ENCODE data around the gene SLC24A4. TPM values are rescaled to one million over a fixed set of nuclear protein-coding genes. Genes with fewer than 3 reads are reported as not detected.

Gene SLC24A4
- total RNA-seq, 1 donor from 2014 or later, result not detected

DNA sequence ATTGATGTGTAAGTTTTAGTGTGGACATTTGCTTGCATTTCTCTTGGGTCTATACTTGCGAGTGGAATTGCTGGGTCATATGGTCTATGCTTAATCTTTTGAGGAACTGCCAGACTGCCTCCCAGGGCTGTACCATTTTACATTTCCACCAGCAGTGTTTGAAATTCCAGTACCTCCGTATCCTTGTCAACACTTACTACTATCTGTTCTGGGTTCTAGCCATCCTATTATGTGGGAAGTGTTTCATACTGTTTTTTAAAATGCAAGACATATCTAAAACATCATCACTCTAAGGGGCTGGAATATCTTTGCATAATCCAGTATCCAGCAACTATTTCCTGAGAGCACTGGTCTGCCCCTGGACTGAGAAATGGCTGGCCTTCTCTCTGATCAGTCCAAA, 110.4 kb downstream of the SLC24A4 start:
- H3K27ac Mint-ChIP-seq, result no peak overlapping the region
- intact Hi-C loops (cut with micrococcal nuclease), result no loop called here
- peaks cover 2% of the 10 kb centered on the region for H3K4me1 Mint-ChIP-seq
- no peak overlapping the region for H3K4me3 Mint-ChIP-seq
- no peak for DNase-seq
- peaks cover 4% of the 10 kb centered on the region for H3K27me3 Mint-ChIP-seq
- H3K9me3 Mint-ChIP-seq, result no peaks in the 10 kb centered on the region
- no peaks in the 10 kb centered on the region for H3K36me3 Mint-ChIP-seq (ENCODE audit: low read depth)

GRCh38 chr14:92435154-92435553, 112.2 kb downstream of the SLC24A4 start:
- H3K36me3 Mint-ChIP-seq (ENCODE audit: low read depth), result no peaks in the 10 kb centered on the region
- H3K4me1 Mint-ChIP-seq, result peaks cover 2% of the 10 kb centered on the region
- no peak for DNase-seq
- intact Hi-C loops (cut with micrococcal nuclease), result no loop called here
- no peak overlapping the region for H3K27ac Mint-ChIP-seq
- H3K27me3 Mint-ChIP-seq, result peaks cover 2% of the 10 kb centered on the region
- no peak overlapping the region for H3K4me3 Mint-ChIP-seq
- no peaks in the 10 kb centered on the region for H3K9me3 Mint-ChIP-seq

DNA sequence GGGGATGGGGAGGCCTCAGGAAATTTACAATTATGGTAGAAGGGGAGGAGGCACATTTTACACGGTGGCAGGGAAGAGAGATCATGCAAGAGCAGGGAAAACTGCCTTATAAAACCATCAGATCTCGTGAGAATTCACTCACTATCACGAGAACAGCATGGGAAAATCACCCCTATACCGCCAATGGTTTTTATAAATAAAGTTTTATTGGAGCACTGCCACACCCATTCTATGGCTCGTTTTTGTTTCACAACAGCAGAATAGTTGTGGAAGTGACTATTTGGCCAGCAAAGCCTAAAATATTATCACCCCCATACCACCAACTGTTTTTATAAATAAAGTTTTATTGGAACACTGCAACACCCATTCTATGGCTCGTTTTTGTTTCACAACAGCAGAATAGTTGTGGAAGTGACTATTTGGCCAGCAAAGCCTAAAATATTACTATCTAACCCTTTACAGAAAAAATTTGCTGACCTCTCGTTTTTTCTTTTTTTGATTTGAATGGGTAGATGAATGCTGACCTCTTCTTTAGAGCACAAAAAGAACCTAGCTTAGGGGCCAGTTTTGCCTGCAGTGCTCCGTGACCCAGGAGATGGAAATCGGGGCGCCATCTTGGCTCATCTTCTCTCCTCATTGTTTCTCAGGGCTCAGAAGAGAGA, 113.3 kb downstream of the SLC24A4 start:
- no peak for DNase-seq
- H3K27ac Mint-ChIP-seq, result no peak overlapping the region
- no peaks in the 10 kb centered on the region for H3K9me3 Mint-ChIP-seq
- no peaks in the 10 kb centered on the region for H3K36me3 Mint-ChIP-seq (ENCODE audit: low read depth)
- intact Hi-C loops (cut with micrococcal nuclease), result no loop called here
- no peak overlapping the region for H3K4me3 Mint-ChIP-seq
- H3K4me1 Mint-ChIP-seq, result peaks cover 2% of the 10 kb centered on the region
- H3K27me3 Mint-ChIP-seq, result no peaks in the 10 kb centered on the region

DNA sequence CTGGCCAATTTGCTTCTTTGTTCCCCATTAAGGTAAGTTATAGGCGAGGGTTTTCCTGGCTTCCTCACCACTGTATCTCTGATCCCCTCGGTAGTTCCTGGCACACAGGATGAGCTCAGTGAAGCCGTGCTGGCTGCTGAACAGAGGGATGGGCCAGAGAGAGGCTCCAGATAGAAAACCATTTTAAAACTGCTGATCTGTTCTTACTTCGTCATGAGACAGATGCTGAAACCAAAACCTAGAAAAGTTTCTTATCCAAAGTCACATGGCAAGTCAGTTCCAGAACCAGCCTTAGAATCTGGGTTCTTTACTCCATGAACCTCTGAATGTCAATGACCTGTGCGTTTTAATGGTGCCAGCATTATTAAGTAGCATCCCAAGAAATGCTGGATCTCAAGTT, 114.3 kb downstream of the SLC24A4 start:
- H3K4me3 Mint-ChIP-seq, result no peak overlapping the region
- H3K4me1 Mint-ChIP-seq, result peaks cover 2% of the 10 kb centered on the region
- no peak for DNase-seq
- no peak overlapping the region for H3K27ac Mint-ChIP-seq
- no peaks in the 10 kb centered on the region for H3K36me3 Mint-ChIP-seq (ENCODE audit: low read depth)
- H3K9me3 Mint-ChIP-seq, result no peaks in the 10 kb centered on the region
- intact Hi-C loops (cut with micrococcal nuclease), result no loop called here
- no peaks in the 10 kb centered on the region for H3K27me3 Mint-ChIP-seq

DNA sequence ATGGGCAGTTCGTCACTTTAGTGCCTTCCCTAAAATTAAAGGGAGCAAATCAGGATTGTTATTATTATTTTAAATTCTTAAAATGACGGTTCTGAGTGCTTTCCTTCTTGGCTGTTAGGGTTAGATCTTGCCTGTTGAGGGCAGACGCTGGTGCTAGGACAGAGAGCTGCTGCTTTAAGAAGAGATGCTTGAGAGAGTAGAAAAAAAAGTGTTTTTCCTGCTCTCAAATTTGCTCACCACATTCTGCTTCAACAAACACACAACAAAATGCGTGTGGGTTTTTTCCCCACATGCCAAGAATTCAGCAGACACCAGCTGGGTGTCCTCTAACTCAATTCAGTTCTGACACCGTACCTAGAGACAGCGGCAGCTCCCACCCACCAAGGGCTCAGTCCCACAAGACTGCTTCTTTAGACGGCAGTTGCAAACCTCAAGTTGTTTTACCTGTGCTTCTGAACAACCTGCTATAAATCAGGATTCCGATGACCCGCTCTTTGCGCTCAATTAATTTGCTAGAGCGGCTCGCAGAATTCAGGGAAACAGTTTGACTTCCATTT, 114.8 kb downstream of the SLC24A4 start:
- Mint-ChIP-seq H3K4me1 (peaks cover 2% of the 10 kb centered on the region), H3K4me3 (no peak overlapping the region), H3K9me3 (no peaks in the 10 kb centered on the region), H3K36me3 (ENCODE audit: low read depth) (no peaks in the 10 kb centered on the region), H3K27ac (peak overlapping the region; percentile 43), H3K27me3 (no peaks in the 10 kb centered on the region)
- intact Hi-C loops (cut with micrococcal nuclease), result no loop called here
- DNase-seq, result no peak

DNA sequence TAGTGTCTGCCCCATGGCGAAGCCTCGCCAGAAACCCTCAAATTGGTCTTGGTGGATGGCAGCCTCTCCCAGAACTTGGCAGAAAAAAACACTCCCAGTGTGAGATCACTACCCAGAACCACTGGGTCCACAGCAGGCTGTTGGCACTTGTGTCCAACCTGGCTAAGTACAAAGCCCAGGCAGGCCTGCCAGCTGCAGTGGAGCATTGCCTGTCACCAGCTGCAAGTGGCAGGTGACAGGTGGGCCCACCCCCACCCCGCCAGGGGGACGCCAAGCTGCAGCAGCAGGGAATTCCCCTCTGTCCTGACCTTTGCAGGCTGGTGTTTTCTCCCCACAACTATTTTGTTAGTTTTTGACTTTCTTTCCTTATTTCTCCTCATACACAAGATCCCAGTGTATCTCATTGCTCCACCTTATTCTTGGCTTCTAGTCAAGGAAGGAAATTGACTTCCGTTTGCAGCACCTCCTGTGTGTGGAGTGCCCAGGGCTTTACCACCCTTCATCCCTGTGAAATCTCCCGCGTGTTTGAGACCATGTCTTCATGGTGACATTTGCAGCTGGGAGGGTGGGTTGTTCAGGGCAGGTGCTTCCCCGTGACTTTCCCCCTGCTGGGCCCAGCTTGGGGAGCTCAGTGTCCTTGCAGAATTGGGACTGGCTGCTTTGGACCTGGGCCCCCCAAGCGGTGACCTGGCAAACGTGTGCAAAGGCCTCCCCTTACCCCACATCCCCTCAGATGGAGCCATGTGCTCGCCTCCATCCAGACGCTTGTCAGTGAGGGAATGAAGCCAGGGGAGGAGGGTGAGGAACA, 116.8 kb downstream of the SLC24A4 start:
- H3K9me3 Mint-ChIP-seq, result no peaks in the 10 kb centered on the region
- DNase-seq, result no peak
- no peak overlapping the region for H3K4me3 Mint-ChIP-seq
- intact Hi-C loops (cut with micrococcal nuclease), result no loop called here
- no peak overlapping the region for H3K27ac Mint-ChIP-seq
- H3K36me3 Mint-ChIP-seq (ENCODE audit: low read depth), result no peaks in the 10 kb centered on the region
- H3K4me1 Mint-ChIP-seq, result peaks cover 2% of the 10 kb centered on the region
- no peaks in the 10 kb centered on the region for H3K27me3 Mint-ChIP-seq

GRCh38 chr14:92440345-92441003, 117.5 kb downstream of the SLC24A4 start:
- Mint-ChIP-seq H3K36me3 (ENCODE audit: low read depth) (no peaks in the 10 kb centered on the region), H3K27ac (no peak overlapping the region), H3K4me1 (peaks cover 2% of the 10 kb centered on the region), H3K4me3 (no peak overlapping the region), H3K27me3 (no peaks in the 10 kb centered on the region), H3K9me3 (no peaks in the 10 kb centered on the region)
- intact Hi-C loops (cut with micrococcal nuclease), result no loop called here
- DNase-seq, result no peak

DNA sequence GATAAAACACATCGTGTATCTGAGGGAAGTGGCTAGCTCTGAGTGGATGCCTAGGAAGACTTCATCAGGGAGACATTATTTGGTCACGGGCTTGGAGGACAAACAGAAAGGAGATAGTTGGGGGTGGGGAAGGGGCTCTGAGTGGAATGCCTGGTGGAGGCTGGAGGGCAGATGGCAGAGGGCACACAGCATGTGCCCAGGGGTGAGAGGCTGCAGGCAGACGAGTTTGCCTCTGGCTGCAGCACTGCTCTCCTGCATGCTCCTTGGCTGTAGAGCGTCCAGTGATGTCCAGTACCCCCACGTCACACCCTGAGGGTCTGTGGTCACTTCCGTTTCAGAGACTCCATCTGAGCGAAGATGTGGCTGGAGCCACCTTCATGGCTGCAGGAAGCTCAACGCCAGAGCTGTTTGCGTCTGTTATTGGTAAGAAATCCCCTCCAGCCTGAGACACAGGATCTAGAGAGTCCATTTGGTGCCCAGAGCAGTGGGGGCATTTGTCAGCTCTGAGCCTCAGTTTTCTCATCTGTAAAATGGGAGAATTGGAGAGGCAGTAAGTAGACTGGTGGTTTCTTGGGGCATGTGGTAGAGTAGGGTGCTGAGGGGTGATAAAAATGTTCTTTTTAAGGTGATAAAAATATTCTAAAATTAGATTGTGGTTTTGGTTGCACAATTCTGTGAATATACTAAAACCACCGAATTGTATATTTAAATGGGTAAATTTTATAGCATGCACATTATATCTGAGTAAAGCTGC, 119.0 kb downstream of the SLC24A4 start:
- no peaks in the 10 kb centered on the region for H3K27me3 Mint-ChIP-seq
- H3K36me3 Mint-ChIP-seq (ENCODE audit: low read depth), result no peaks in the 10 kb centered on the region
- DNase-seq, result no peak
- intact Hi-C loops (cut with micrococcal nuclease), result no loop called here
- H3K4me3 Mint-ChIP-seq, result no peak overlapping the region
- peaks cover 2% of the 10 kb centered on the region for H3K4me1 Mint-ChIP-seq
- H3K9me3 Mint-ChIP-seq, result no peaks in the 10 kb centered on the region
- no peak overlapping the region for H3K27ac Mint-ChIP-seq

- intact Hi-C loops (cut with micrococcal nuclease), result no loop called here
- no peak for DNase-seq
- Mint-ChIP-seq H3K9me3 (no peaks in the 10 kb centered on the region), H3K36me3 (ENCODE audit: low read depth) (no peaks in the 10 kb centered on the region), H3K4me1 (no peaks in the 10 kb centered on the region), H3K27ac (no peak overlapping the region), H3K27me3 (peaks cover 2% of the 10 kb centered on the region), H3K4me3 (no peak overlapping the region)
Measured at GRCh38 chr14:92443167-92443566, 120.2 kb downstream of the SLC24A4 start.

DNA sequence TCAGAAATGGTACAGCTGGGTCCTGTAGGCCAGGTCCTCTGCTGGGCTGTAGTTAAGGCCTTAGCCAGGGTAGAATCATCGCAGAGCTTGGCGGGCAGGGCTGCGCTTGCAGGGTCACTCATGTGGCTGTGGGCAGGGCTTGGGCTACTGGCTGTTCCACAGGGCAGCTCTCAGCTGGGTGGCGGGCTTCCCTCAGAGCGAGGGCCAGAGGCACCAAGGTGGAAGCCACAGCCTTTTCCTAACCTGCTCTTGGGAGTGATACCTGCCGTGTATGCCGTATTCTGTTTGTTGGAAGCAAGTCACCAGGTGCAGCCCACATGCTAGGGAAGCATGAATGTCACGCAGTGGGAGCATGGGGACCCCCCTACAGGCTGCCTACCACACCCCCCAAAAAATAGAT, 120.8 kb downstream of the SLC24A4 start:
- Mint-ChIP-seq H3K36me3 (ENCODE audit: low read depth) (no peaks in the 10 kb centered on the region), H3K27me3 (peaks cover 2% of the 10 kb centered on the region), H3K4me1 (no peaks in the 10 kb centered on the region), H3K9me3 (no peaks in the 10 kb centered on the region), H3K27ac (no peak overlapping the region), H3K4me3 (no peak overlapping the region)
- DNase-seq, result no peak
- intact Hi-C loops (cut with micrococcal nuclease), result no loop called here

DNA sequence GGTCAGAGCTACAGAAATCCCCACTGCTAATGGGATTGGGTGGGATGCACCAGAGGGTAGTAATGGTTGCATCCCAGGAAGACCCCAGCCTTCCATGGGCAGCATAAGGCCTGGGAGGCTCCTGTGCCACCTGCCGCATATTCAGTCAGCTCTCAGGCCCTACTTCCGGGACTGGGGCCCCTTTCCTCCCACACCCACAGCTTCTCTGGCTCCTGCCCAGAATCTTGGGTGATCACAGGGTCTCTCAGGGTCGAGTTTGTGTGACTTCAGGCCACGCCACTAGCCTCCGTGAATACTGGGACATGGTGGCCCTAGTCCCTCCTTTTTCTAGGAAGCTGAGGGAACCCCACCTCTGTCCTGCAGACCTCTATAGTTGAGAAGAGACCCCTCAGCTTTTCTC, 123.8 kb downstream of the SLC24A4 start:
- H3K27ac Mint-ChIP-seq, result no peak overlapping the region
- H3K9me3 Mint-ChIP-seq, result no peaks in the 10 kb centered on the region
- H3K27me3 Mint-ChIP-seq, result peaks cover 2% of the 10 kb centered on the region
- DNase-seq, result no peak
- intact Hi-C loops (cut with micrococcal nuclease), result no loop called here
- no peak overlapping the region for H3K4me3 Mint-ChIP-seq
- no peaks in the 10 kb centered on the region for H3K36me3 Mint-ChIP-seq (ENCODE audit: low read depth)
- H3K4me1 Mint-ChIP-seq, result no peaks in the 10 kb centered on the region

- Mint-ChIP-seq H3K4me1 (no peaks in the 10 kb centered on the region), H3K9me3 (no peaks in the 10 kb centered on the region), H3K27me3 (peaks cover 2% of the 10 kb centered on the region), H3K36me3 (ENCODE audit: low read depth) (no peaks in the 10 kb centered on the region), H3K4me3 (no peak overlapping the region), H3K27ac (no peak overlapping the region)
- DNase-seq, result no peak
- intact Hi-C loops (cut with micrococcal nuclease), result no loop called here
Measured at GRCh38 chr14:92447416-92448197, 124.6 kb downstream of the SLC24A4 start.

GRCh38 chr14:92448786-92449185, 125.8 kb downstream of the SLC24A4 start:
- Mint-ChIP-seq H3K27me3 (peaks cover 2% of the 10 kb centered on the region), H3K4me1 (no peaks in the 10 kb centered on the region), H3K36me3 (ENCODE audit: low read depth) (no peaks in the 10 kb centered on the region), H3K4me3 (no peak overlapping the region), H3K27ac (no peak overlapping the region), H3K9me3 (no peaks in the 10 kb centered on the region)
- intact Hi-C loops (cut with micrococcal nuclease), result no loop called here
- DNase-seq, result no peak

Measured in activated CD4-positive, alpha-beta T cell treated with anti-CD3 and anti-CD28 coated beads, Interleukin-2, amount 10 ng/mL, durations not matched to agents 24 days and 14 days (primary cell).